H9 (cell line): ENCODE results near the gene ALCAM. TPM values are rescaled to one million over a fixed set of nuclear protein-coding genes. Genes with fewer than 3 reads are reported as not detected.

ENCODE experiments used
- DNase-seq: peaks from one replicate; pipeline ENCODE4 v3.0.0-alpha.2; 2017
- H2AFZ ChIP-seq: one replicate; pipeline ENCODE4 v1.6.1; 2013; ENCODE audit warnings: mild to moderate bottlenecking, low read length, control low read depth, moderate library complexity
- H2AK5ac ChIP-seq: 2 replicates; pipeline ENCODE4 v1.6.1; 2013; ENCODE audit warnings: low read length, control low read depth, mixed read lengths; ENCODE audit not compliant: insufficient read length
- H2BK120ac ChIP-seq: one replicate; pipeline ENCODE4 v1.6.1; 2013; ENCODE audit warnings: low read depth, mild to moderate bottlenecking, low read length, control low read depth, inconsistent platforms; ENCODE audit not compliant: poor library complexity, severe bottlenecking
- H2BK12ac ChIP-seq: 2 replicates; pipeline ENCODE4 v1.6.1; 2013; ENCODE audit warnings: low read length, control low read depth, mixed read lengths, low read depth; ENCODE audit not compliant: insufficient read length
- H2BK15ac ChIP-seq: 2 replicates; pipeline ENCODE4 v1.6.1; 2013; ENCODE audit warnings: low read depth, low read length, control low read depth
- H2BK20ac ChIP-seq: one replicate; pipeline ENCODE4 v1.6.1; 2013; ENCODE audit warnings: low read depth, mild to moderate bottlenecking, low read length, control low read depth, inconsistent platforms; ENCODE audit not compliant: poor library complexity, severe bottlenecking
- H2BK5ac ChIP-seq: 2 replicates; pipeline ENCODE4 v1.6.1; 2013; ENCODE audit warnings: low read length, control low read depth, mixed read lengths; ENCODE audit not compliant: insufficient read length
- H3K14ac ChIP-seq: 2 replicates; pipeline ENCODE4 v1.6.1; 2013; ENCODE audit warnings: low read length, control low read depth; ENCODE audit not compliant: insufficient read depth
- H3K18ac ChIP-seq: 2 replicates; pipeline ENCODE4 v1.6.1; 2013; ENCODE audit warnings: low read depth, mild to moderate bottlenecking, mixed read lengths, low read length, control low read depth; ENCODE audit not compliant: insufficient read length
- H3K23ac ChIP-seq: 2 replicates; pipeline ENCODE4 v1.6.1; 2013; ENCODE audit warnings: low read length, control low read depth, mixed read lengths, low read depth; ENCODE audit not compliant: insufficient read length
- H3K23me2 ChIP-seq: 2 replicates; pipeline ENCODE4 v1.6.1; 2013; ENCODE audit warnings: low read depth, mild to moderate bottlenecking, mixed read lengths, low read length, control low read depth; ENCODE audit not compliant: insufficient read length, poor library complexity, severe bottlenecking
- H3K27ac ChIP-seq: 2 replicates; pipeline ENCODE4 v1.5.1; 2013; ENCODE audit warnings: low read length, control low read depth, mixed read lengths, low read depth; ENCODE audit not compliant: insufficient read length
- H3K27me3 ChIP-seq: 2 replicates; pipeline ENCODE4 v1.6.1; 2013; ENCODE audit warnings: low read length, control low read depth, inconsistent platforms; ENCODE audit not compliant: insufficient read depth
- H3K4ac ChIP-seq: 2 replicates; pipeline ENCODE4 v1.6.1; 2013; ENCODE audit warnings: low read depth, mild to moderate bottlenecking, control low read depth, inconsistent platforms, low read length, moderate library complexity
- H3K4me1 ChIP-seq: 2 replicates; pipeline ENCODE4 v1.6.1; 2013; ENCODE audit warnings: low read length, control low read depth, inconsistent platforms; ENCODE audit not compliant: insufficient read depth
- H3K4me2 ChIP-seq: 2 replicates; pipeline ENCODE4 v1.6.1; 2013; ENCODE audit warnings: low read length, control low read depth, mixed read lengths; ENCODE audit not compliant: insufficient read length, insufficient read depth
- H3K56ac ChIP-seq: 2 replicates; pipeline ENCODE4 v1.6.1; 2013; ENCODE audit warnings: low read depth, mild to moderate bottlenecking, mixed read lengths, low read length, control low read depth; ENCODE audit not compliant: insufficient read length
- H3K79me1 ChIP-seq: 2 replicates; pipeline ENCODE4 v1.6.1; 2013; ENCODE audit warnings: low read depth, mild to moderate bottlenecking, moderate library complexity, low read length, control low read depth, inconsistent platforms; ENCODE audit not compliant: insufficient read depth, poor library complexity, severe bottlenecking
- H3K79me2 ChIP-seq: 2 replicates; pipeline ENCODE4 v1.6.1; 2013; ENCODE audit warnings: low read length, control low read depth, inconsistent platforms; ENCODE audit not compliant: insufficient read depth
- H3K9ac ChIP-seq: 2 replicates; pipeline ENCODE4 v1.6.1; 2013; ENCODE audit warnings: low read length, control low read depth, mixed read lengths; ENCODE audit not compliant: insufficient read length; ENCODE audit errors: extremely low read depth
- H3K9me3 ChIP-seq: one replicate; pipeline ENCODE4 v1.6.1; 2013; ENCODE audit warnings: low read depth, low read length, inconsistent platforms; ENCODE audit not compliant: control insufficient read depth
- H3T11ph ChIP-seq: one replicate; pipeline ENCODE4 v1.6.1; 2013; ENCODE audit warnings: mild to moderate bottlenecking, low read length, control low read depth, inconsistent platforms
- H4K20me1 ChIP-seq: one replicate; pipeline ENCODE4 v1.6.1; 2013; ENCODE audit not compliant: control insufficient read depth, insufficient read length, insufficient read depth
- H4K5ac ChIP-seq: 2 replicates; pipeline ENCODE4 v1.6.1; 2013; ENCODE audit warnings: low read depth, mild to moderate bottlenecking, mixed read lengths, low read length, control low read depth; ENCODE audit not compliant: insufficient read length
- H4K8ac ChIP-seq: replicated peaks from 2 replicates; pipeline ENCODE4 v1.6.1; 2013; ENCODE audit warnings: low read length, control low read depth, mixed read lengths, low read depth; ENCODE audit not compliant: insufficient read length
- H4K91ac ChIP-seq: 2 replicates; pipeline ENCODE4 v1.6.1; 2013; ENCODE audit warnings: low read depth, mild to moderate bottlenecking, moderate library complexity, mixed read lengths, low read length, control low read depth; ENCODE audit not compliant: insufficient read length
- H3K27ac Mint-ChIP-seq, 3 experiments: 2 replicates in 2 of 3; 3 replicates in 1 of 3; pipeline ENCODE4 v1.8.0; 2020 to 2021; ENCODE audit warnings: mixed read lengths in 3 of 3, mild to moderate bottlenecking in 1 of 3, moderate library complexity in 1 of 3
- H3K27me3 Mint-ChIP-seq: 2 replicates; pipeline ENCODE4 v1.8.0; 2021; ENCODE audit warnings: low read depth, mild to moderate bottlenecking, moderate library complexity, mixed read lengths
- H3K36me3 Mint-ChIP-seq, 3 experiments: 2 replicates in 2 of 3; 3 replicates in 1 of 3; pipeline ENCODE4 v1.8.0; 2020 to 2021; ENCODE audit warnings: low read depth in 3 of 3, mixed read lengths in 3 of 3; ENCODE audit not compliant: insufficient read depth in 1 of 3
- H3K4me1 Mint-ChIP-seq, 2 experiments: 2 replicates each; pipeline ENCODE4 v1.8.0; 2020; ENCODE audit warnings: mixed read lengths in 2 of 2
- H3K4me3 Mint-ChIP-seq, 2 experiments: 2 replicates in 1 of 2; 3 replicates in 1 of 2; pipeline ENCODE4 v1.8.0; 2020 to 2021; ENCODE audit warnings: mild to moderate bottlenecking in 2 of 2, mixed read lengths in 2 of 2, moderate library complexity in 1 of 2
- H3K9me3 Mint-ChIP-seq, 2 experiments: 2 replicates in 1 of 2; 3 replicates in 1 of 2; pipeline ENCODE4 v1.8.0; 2020; ENCODE audit warnings: mild to moderate bottlenecking in 2 of 2, mixed read lengths in 2 of 2, moderate library complexity in 1 of 2
- WGBS: extraction: QIAGEN DNeasy Blood & Tissue Kit; methylation state at CpG from one replicate; pipeline ENCODE4 v1.1.7; 2013; ENCODE audit warnings: missing lambda C conversion rate, low lambda C conversion rate, mixed read lengths; ENCODE audit not compliant: insufficient read length; ENCODE audit errors: extremely low coverage; 5-methylcytosine and 5-hydroxymethylcytosine counted together
- total RNA-seq: library from RNA; stranded (reverse); gene quantifications from 2 replicates; pipeline ENCODE4 v1.2.1, GENCODE V29; 2021
- TF ChIP-seq, protein P1 (sequence below): fragments of 200-600 bp; sonication (generic); conservative IDR thresholded peaks from 3 replicates; pipeline ENCODE4 v1.8.0; 2021; ENCODE audit warnings: antibody characterized with exemption, mild to moderate bottlenecking

The ALCAM gene
- total RNA-seq, 1 experiment from 2014 or later: 43.7 TPM

DNA sequence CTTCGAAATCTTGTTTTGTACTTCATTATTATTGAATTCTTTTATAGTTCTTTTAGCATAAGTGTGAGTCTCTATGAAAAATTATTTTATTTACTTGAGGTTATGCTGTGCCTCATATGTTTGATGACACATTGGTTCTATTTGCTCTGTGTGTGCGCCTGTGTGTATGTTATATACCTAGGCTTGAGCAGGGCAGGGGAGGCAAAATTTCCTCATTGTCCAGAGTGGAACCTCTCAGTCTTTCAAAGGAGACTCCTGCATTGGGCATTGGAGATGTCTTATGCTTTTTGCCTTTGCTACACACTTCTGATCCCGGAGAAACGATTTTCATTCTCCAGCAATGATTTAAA is 58.4 kb downstream of the ALCAM start:
- H3K18ac ChIP-seq: no peak overlapping the region
- H3K4me1 ChIP-seq: no peaks in the 10 kb centered on the region; the same call in 1 of the 2 replicates
- no peak overlapping the region for H3K56ac ChIP-seq
- WGBS: no CpG with 5 or more reads among the region's 4 CpGs
- no peaks in the 10 kb centered on the region for H3K36me3 Mint-ChIP-seq
- H3K4me3 Mint-ChIP-seq: no peak overlapping the region
- H3K4me1 Mint-ChIP-seq: peaks cover 12 to 14% of the 10 kb centered on the region in 2 experiments
- no peak overlapping the region for H2BK20ac ChIP-seq
- no peak overlapping the region for H2BK15ac ChIP-seq
- TF ChIP-seq, protein P1, sequence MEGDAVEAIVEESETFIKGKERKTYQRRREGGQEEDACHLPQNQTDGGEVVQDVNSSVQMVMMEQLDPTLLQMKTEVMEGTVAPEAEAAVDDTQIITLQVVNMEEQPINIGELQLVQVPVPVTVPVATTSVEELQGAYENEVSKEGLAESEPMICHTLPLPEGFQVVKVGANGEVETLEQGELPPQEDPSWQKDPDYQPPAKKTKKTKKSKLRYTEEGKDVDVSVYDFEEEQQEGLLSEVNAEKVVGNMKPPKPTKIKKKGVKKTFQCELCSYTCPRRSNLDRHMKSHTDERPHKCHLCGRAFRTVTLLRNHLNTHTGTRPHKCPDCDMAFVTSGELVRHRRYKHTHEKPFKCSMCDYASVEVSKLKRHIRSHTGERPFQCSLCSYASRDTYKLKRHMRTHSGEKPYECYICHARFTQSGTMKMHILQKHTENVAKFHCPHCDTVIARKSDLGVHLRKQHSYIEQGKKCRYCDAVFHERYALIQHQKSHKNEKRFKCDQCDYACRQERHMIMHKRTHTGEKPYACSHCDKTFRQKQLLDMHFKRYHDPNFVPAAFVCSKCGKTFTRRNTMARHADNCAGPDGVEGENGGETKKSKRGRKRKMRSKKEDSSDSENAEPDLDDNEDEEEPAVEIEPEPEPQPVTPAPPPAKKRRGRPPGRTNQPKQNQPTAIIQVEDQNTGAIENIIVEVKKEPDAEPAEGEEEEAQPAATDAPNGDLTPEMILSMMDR: no peak
- no peaks in the 10 kb centered on the region for H3K79me2 ChIP-seq
- no peak overlapping the region for H2BK120ac ChIP-seq
- no peak overlapping the region for H3K14ac ChIP-seq
- no peaks in the 10 kb centered on the region for H3K23me2 ChIP-seq
- H2AFZ ChIP-seq: no peak overlapping the region
- no peak overlapping the region for H3K27ac Mint-ChIP-seq
- no peak overlapping the region for H3T11ph ChIP-seq
- H3K9me3 Mint-ChIP-seq: no peaks in the 10 kb centered on the region
- no peak overlapping the region for H2BK12ac ChIP-seq
- H3K27ac ChIP-seq: no peak overlapping the region
- no peak overlapping the region for H3K4me2 ChIP-seq
- H3K9me3 ChIP-seq: no peaks in the 10 kb centered on the region
- DNase-seq: no peak
- no peak overlapping the region for H4K8ac ChIP-seq
- H3K23ac ChIP-seq: no peak overlapping the region
- H3K27me3 ChIP-seq: no peaks in the 10 kb centered on the region
- no peak overlapping the region for H3K9ac ChIP-seq
- H3K4ac ChIP-seq: no peak overlapping the region
- H4K20me1 ChIP-seq: no peaks in the 10 kb centered on the region
- no peaks in the 10 kb centered on the region for H3K27me3 Mint-ChIP-seq
- no peak overlapping the region for H2AK5ac ChIP-seq
- no peaks in the 10 kb centered on the region for H3K79me1 ChIP-seq
- H4K91ac ChIP-seq: no peak overlapping the region
- H2BK5ac ChIP-seq: no peak overlapping the region
- H4K5ac ChIP-seq: no peak overlapping the region
